Endodermal cell (in vitro differentiated cells): ENCODE measurements around the gene SPINK2. TPM values are rescaled to one million over a fixed set of nuclear protein-coding genes. Genes with fewer than 3 reads are reported as not detected.

Experiments used
- DNase-seq: peaks from one replicate; pipeline ENCODE4 v3.0.0-alpha.2; 2017
- H3K27ac ChIP-seq: 2 replicates; pipeline ENCODE4 v1.5.1; 2013; ENCODE audit warnings: mild to moderate bottlenecking, low read depth, low read length, moderate library complexity
- H3K27me3 ChIP-seq: 2 replicates; pipeline ENCODE4 v1.6.1; 2013; ENCODE audit warnings: mild to moderate bottlenecking, low read length, moderate library complexity; ENCODE audit not compliant: insufficient read depth, control insufficient read depth, poor library complexity, severe bottlenecking
- H3K36me3 ChIP-seq: 2 replicates; pipeline ENCODE4 v1.7.0; 2013; ENCODE audit warnings: mild to moderate bottlenecking, low read length, moderate library complexity; ENCODE audit not compliant: control insufficient read depth, insufficient read depth
- H3K4me1 ChIP-seq: one replicate; pipeline ENCODE4 v1.7.0; 2013; ENCODE audit warnings: low read length; ENCODE audit not compliant: control insufficient read depth, insufficient read depth
- H3K4me3 ChIP-seq: 2 replicates; pipeline ENCODE4 v1.5.1; 2013; ENCODE audit warnings: mild to moderate bottlenecking, low read length, moderate library complexity
- H3K9ac ChIP-seq: 2 replicates; pipeline ENCODE4 v1.6.1; 2013; ENCODE audit warnings: mild to moderate bottlenecking, low read length, moderate library complexity; ENCODE audit not compliant: poor library complexity, severe bottlenecking; ENCODE audit errors: extremely low read depth
- H3K9me3 ChIP-seq: 2 replicates; pipeline ENCODE4 v1.6.1; 2013; ENCODE audit warnings: mild to moderate bottlenecking, low read length, moderate library complexity; ENCODE audit not compliant: control insufficient read depth
- H3K27ac Mint-ChIP-seq: 2 replicates; pipeline ENCODE4 v1.8.0; 2020; ENCODE audit warnings: mixed read lengths
- H3K27me3 Mint-ChIP-seq: 2 replicates; pipeline ENCODE4 v1.8.0; 2021; ENCODE audit warnings: mild to moderate bottlenecking, mixed read lengths; ENCODE audit not compliant: insufficient read depth
- H3K36me3 Mint-ChIP-seq: 2 replicates; pipeline ENCODE4 v1.8.0; 2020; ENCODE audit warnings: low read depth, mixed read lengths
- H3K4me1 Mint-ChIP-seq: 2 replicates; pipeline ENCODE4 v1.8.0; 2020; ENCODE audit warnings: mixed read lengths
- H3K4me3 Mint-ChIP-seq: 2 replicates; pipeline ENCODE4 v1.8.0; 2020; ENCODE audit warnings: mild to moderate bottlenecking, moderate library complexity, mixed read lengths
- H3K9me3 Mint-ChIP-seq: 2 replicates; pipeline ENCODE4 v1.8.0; 2020; ENCODE audit warnings: mild to moderate bottlenecking, mixed read lengths
- CTCF ChIP-seq: fragments of 200-600 bp; sonication (generic); conservative IDR thresholded peaks from 2 replicates; pipeline ENCODE4 v1.5.0; 2021; ENCODE audit warnings: antibody characterized with exemption, mild to moderate bottlenecking
- WGBS, 2 experiments: methylation state at CpG; one replicate each; pipeline versions ENCODE4 v1.1.5 to v1.1.7; 2013; ENCODE audit warnings: missing lambda C conversion rate in 2 of 2, mixed read lengths in 1 of 2; ENCODE audit not compliant: insufficient coverage in 1 of 2, insufficient read length in 1 of 2; 5-methylcytosine and 5-hydroxymethylcytosine counted together
- total RNA-seq, 2 donors: library from RNA; stranded (reverse); fragmentation: NEBNext Ultra II Directional in 1 of 2; extraction: Animal tissue kit (Norgen Biotek cat#: 25700) in 1 of 2; gene quantifications; 2 replicates in 1 of 2; 3 replicates in 1 of 2; pipeline ENCODE4 v1.2.1, GENCODE V29; 2021

Gene SPINK2
- total RNA-seq, 2 donors from 2014 or later, result 0.59 to 0.62 TPM

- no peak overlapping the region for H3K4me3 Mint-ChIP-seq
Observed at GRCh38 chr4:56796211-56796610, 25.3 kb downstream of the SPINK2 start.

GRCh38 chr4:56791316-56791715 lies 30.2 kb downstream of the SPINK2 start:
- H3K4me1 ChIP-seq, result peaks cover 3% of the 10 kb centered on the region
- Mint-ChIP-seq H3K36me3 (no peaks in the 10 kb centered on the region), H3K27ac (no peak overlapping the region), H3K4me1 (peaks cover 14% of the 10 kb centered on the region), H3K9me3 (no peaks in the 10 kb centered on the region), H3K27me3 (peaks cover 3% of the 10 kb centered on the region), H3K4me3 (no peak overlapping the region)
- H3K9ac ChIP-seq, result no peak overlapping the region
- H3K36me3 ChIP-seq, result no peaks in the 10 kb centered on the region
- H3K9me3 ChIP-seq, result no peaks in the 10 kb centered on the region
- TF ChIP-seq CTCF, result no peak
- no peaks in the 10 kb centered on the region for H3K27me3 ChIP-seq
- no peak for DNase-seq
- no peak overlapping the region for H3K27ac ChIP-seq
- H3K4me3 ChIP-seq, result no peak overlapping the region
- WGBS, 2 experiments, result 91% methylated on average over 4 of the region's 4 CpGs; no CpG with 5 or more reads in 1 of the 2 experiments

More at GRCh38 chr4:56796211-56796610, 25.3 kb downstream of the SPINK2 start:
- Mint-ChIP-seq H3K4me1 (no peaks in the 10 kb centered on the region), H3K27ac (no peak overlapping the region), H3K27me3 (peaks cover 25% of the 10 kb centered on the region), H3K36me3 (no peaks in the 10 kb centered on the region), H3K9me3 (no peaks in the 10 kb centered on the region)
- Histone ChIP-seq H3K36me3 (no peaks in the 10 kb centered on the region), H3K4me3 (no peak overlapping the region), H3K4me1 (no peaks in the 10 kb centered on the region), H3K27ac (no peak overlapping the region), H3K27me3 (no peaks in the 10 kb centered on the region), H3K9me3 (no peaks in the 10 kb centered on the region), H3K9ac (no peak overlapping the region)
- no peak for DNase-seq
- no peak for TF ChIP-seq CTCF
- WGBS, 2 experiments, result 96% methylated on average over 3 of the region's 3 CpGs; no CpG with 5 or more reads in 1 of the 2 experiments

DNA sequence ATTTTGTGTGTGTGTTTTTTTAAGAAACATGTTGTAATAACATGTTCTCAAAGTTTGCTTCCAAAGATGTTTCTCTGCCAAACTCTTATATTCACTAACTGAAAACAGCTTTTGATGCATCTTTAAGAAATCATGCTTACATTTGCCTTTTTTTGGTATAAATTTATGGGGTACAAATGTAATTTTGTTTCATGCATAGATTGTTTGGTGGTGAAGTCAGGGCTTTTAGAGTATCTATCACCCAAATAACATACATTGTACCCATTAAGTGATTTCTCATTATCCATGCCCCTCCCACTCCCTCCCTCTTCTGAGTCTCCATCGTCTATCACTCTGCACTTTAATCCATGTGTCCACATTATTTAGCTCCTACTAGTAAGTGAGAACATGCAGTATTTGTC lies 30.8 kb downstream of the SPINK2 start:
- H3K36me3 ChIP-seq, result no peaks in the 10 kb centered on the region
- no peak overlapping the region for H3K4me3 Mint-ChIP-seq

More for the DNA sequence above, 30.8 kb downstream of the SPINK2 start:
- H3K27ac Mint-ChIP-seq, result no peak overlapping the region
- Histone ChIP-seq H3K4me1 (peaks cover 3% of the 10 kb centered on the region), H3K9me3 (no peaks in the 10 kb centered on the region), H3K9ac (no peak overlapping the region), H3K27ac (no peak overlapping the region), H3K27me3 (no peaks in the 10 kb centered on the region), H3K4me3 (no peak overlapping the region)
- DNase-seq, result no peak
- H3K36me3 Mint-ChIP-seq, result no peaks in the 10 kb centered on the region
- TF ChIP-seq CTCF, result no peak
- H3K4me1 Mint-ChIP-seq, result peaks cover 14% of the 10 kb centered on the region
- 87% methylated on average over 1 of the region's 1 CpG; no CpG with 5 or more reads in 1 of the 2 experiments for WGBS, 2 experiments
- H3K9me3 Mint-ChIP-seq, result no peaks in the 10 kb centered on the region
- no peaks in the 10 kb centered on the region for H3K27me3 Mint-ChIP-seq
